ENCODE data around the gene KIF3A. TPM values are rescaled to one million over a fixed set of nuclear protein-coding genes. Genes with fewer than 3 reads are reported as not detected.

KIF3A gene
- total RNA-seq: 17.6 TPM
- 3.4 TPM for polyA plus RNA-seq

DNA sequence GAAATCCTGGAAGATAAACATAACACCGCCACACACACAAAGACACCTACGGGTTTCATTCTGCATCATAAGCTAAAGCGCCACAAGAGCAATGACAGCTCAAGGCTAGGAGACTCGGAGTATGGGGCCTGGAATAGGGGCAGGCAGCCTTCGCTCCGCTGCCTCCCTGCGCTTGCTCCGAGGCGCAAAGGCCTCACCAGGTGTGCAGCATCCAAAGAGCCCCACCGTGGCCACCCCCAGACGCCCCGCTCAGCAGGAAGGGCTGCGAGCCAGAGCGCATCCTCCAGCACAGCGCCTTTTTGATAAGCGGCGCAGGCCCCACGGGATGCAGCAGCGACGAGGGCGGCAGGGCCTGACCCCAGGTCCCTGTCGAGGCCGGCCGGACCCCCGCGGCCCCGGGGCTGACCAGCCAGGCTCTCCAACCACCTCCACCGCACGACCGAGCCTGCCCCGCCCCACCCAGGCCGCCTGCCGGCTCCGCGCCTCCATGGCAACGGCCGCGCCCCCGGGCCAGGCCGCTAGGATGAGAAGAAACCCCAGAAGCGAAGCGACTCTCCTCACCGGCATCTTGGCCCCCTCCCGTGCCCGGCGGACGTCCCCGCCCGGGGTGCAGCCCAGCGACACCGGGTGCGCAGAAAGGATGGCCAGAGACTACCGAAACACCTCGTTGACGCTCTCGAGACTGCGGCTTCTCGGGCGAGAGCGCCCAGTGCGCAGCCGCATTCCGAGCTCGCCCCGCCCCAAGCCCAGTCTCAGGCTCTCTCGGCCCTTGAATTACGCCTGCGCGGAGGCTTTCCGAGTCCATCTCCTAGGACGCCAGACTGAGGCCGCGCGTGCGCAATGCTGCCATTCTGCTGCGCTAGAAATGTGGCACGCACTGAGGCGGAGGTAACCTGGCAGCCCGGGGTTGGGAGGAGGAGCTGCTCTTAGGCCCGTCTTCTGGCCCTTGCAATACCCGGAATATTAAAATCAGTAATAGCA, at the start of gene KIF3A:
TSS of gene KIF3A (minus strand) at position 694 of the 981 bp plus-strand sequence. CDS start at position 567, 127 bp downstream.
- DNase-seq (ENCODE audit: extremely low spot score): peak; percentile 83
- Histone ChIP-seq H3K4me3 (ENCODE audit: low read depth, low read length) (peak within 1 kb of the TSS; percentile 78), H3K36me3 (ENCODE audit: insufficient read depth) (no peaks in the 10 kb centered on the region), H3K27ac (ENCODE audit: low read depth) (no peak within 1 kb of the TSS), H3K4me1 (ENCODE audit: insufficient read depth) (no peaks in the 10 kb centered on the region)
- 1% methylated on average over 81 of the region's 81 CpGs for WGBS

- Histone ChIP-seq H3K4me3 (ENCODE audit: low read depth, low read length) (no peak overlapping the region), H3K27ac (ENCODE audit: low read depth) (no peak overlapping the region), H3K36me3 (ENCODE audit: insufficient read depth) (no peaks in the 10 kb centered on the region), H3K4me1 (ENCODE audit: insufficient read depth) (no peaks in the 10 kb centered on the region)
- 97% methylated on average over 1 of the region's 1 CpG for WGBS
- DNase-seq (ENCODE audit: extremely low spot score): no peak
Observed at GRCh38 chr5:132787076-132787475, 49.7 kb upstream of the KIF3A start.

- DNase-seq (ENCODE audit: extremely low spot score): no peak
- Histone ChIP-seq H3K27ac (ENCODE audit: low read depth) (no peak overlapping the region), H3K36me3 (ENCODE audit: insufficient read depth) (no peaks in the 10 kb centered on the region), H3K4me1 (ENCODE audit: insufficient read depth) (no peaks in the 10 kb centered on the region), H3K4me3 (ENCODE audit: low read depth, low read length) (no peak overlapping the region)
- WGBS: 91% methylated on average over 4 of the region's 4 CpGs
Observed at GRCh38 chr5:132785864-132786263, 48.5 kb upstream of the KIF3A start.

DNA sequence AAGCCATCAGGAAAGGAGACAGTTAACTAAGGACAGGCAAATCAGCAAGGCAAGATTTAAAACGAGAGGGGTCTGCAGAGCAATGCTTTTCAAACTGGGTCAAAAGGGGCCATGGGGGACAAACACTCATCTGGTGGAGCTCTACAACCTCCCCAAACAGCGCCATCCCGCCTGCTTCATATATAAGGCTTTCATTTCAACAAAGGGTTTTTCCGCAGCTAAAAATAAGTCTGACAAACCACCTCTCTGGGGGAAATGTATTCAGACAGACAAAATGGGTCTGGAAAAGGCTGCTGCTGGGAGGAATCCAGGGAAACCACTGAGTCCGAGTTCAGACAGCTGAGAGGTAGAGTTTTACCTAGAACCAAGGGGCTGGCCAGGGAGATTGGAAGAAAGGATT, 48.0 kb upstream of the KIF3A start:
- no peak for DNase-seq (ENCODE audit: extremely low spot score)
- H3K27ac ChIP-seq (ENCODE audit: low read depth): no peak overlapping the region
- no peak overlapping the region for H3K4me3 ChIP-seq (ENCODE audit: low read depth, low read length)
- no peaks in the 10 kb centered on the region for H3K4me1 ChIP-seq (ENCODE audit: insufficient read depth)
- 59% methylated on average over 5 of the region's 5 CpGs for WGBS
- H3K36me3 ChIP-seq (ENCODE audit: insufficient read depth): no peaks in the 10 kb centered on the region

GRCh38 chr5:132782101-132782500, 44.8 kb upstream of the KIF3A start:
- Histone ChIP-seq H3K36me3 (ENCODE audit: insufficient read depth) (no peaks in the 10 kb centered on the region), H3K4me1 (ENCODE audit: insufficient read depth) (no peaks in the 10 kb centered on the region), H3K4me3 (ENCODE audit: low read depth, low read length) (no peak overlapping the region), H3K27ac (ENCODE audit: low read depth) (no peak overlapping the region)
- 54% methylated on average over 4 of the region's 4 CpGs for WGBS
- no peak for DNase-seq (ENCODE audit: extremely low spot score)

- no peak overlapping the region for H3K4me3 ChIP-seq (ENCODE audit: low read depth, low read length)
- H3K27ac ChIP-seq (ENCODE audit: low read depth): no peak overlapping the region
- H3K36me3 ChIP-seq (ENCODE audit: insufficient read depth): no peaks in the 10 kb centered on the region
- DNase-seq (ENCODE audit: extremely low spot score): no peak
- H3K4me1 ChIP-seq (ENCODE audit: insufficient read depth): no peaks in the 10 kb centered on the region
- 89% methylated on average over 4 of the region's 4 CpGs for WGBS
Observed at GRCh38 chr5:132781029-132781428, 43.7 kb upstream of the KIF3A start.

DNA sequence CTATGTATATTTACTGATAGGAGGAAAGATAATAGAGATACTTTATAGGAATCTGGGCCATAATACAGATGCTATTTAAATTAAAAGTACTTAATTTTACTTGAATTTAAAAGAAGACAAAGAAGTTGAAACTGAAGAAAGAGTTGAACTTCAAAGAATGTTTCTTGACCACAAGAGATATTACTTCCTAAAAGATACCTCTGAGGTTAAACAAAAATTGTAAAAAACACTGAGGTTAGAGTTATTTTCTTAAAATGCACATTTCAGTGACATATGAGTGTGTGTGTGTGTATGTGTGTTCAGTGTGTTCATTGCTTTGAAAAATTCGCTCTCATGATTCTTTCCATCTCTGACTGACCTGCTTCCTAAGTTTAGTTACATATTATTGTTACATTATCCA, 43.2 kb upstream of the KIF3A start:
- H3K4me3 ChIP-seq (ENCODE audit: low read depth, low read length): no peak overlapping the region
- no peak overlapping the region for H3K27ac ChIP-seq (ENCODE audit: low read depth)
- no peaks in the 10 kb centered on the region for H3K36me3 ChIP-seq (ENCODE audit: insufficient read depth)
- 90% methylated on average over 1 of the region's 1 CpG for WGBS
- no peak for DNase-seq (ENCODE audit: extremely low spot score)
- no peaks in the 10 kb centered on the region for H3K4me1 ChIP-seq (ENCODE audit: insufficient read depth)

GRCh38 chr5:132779961-132780360, 42.6 kb upstream of the KIF3A start:
- H3K4me3 ChIP-seq (ENCODE audit: low read depth, low read length): no peak overlapping the region
- no peak overlapping the region for H3K27ac ChIP-seq (ENCODE audit: low read depth)
- no peaks in the 10 kb centered on the region for H3K36me3 ChIP-seq (ENCODE audit: insufficient read depth)
- DNase-seq (ENCODE audit: extremely low spot score): no peak
- WGBS: 87% methylated on average over 3 of the region's 3 CpGs
- no peaks in the 10 kb centered on the region for H3K4me1 ChIP-seq (ENCODE audit: insufficient read depth)

- H3K36me3 ChIP-seq (ENCODE audit: insufficient read depth): no peaks in the 10 kb centered on the region
- H3K27ac ChIP-seq (ENCODE audit: low read depth): no peak overlapping the region
- no peaks in the 10 kb centered on the region for H3K4me1 ChIP-seq (ENCODE audit: insufficient read depth)
- H3K4me3 ChIP-seq (ENCODE audit: low read depth, low read length): no peak overlapping the region
- 69% methylated on average over 5 of the region's 5 CpGs for WGBS
- DNase-seq (ENCODE audit: extremely low spot score): no peak
Observed at GRCh38 chr5:132778856-132779255, 41.5 kb upstream of the KIF3A start.

DNA sequence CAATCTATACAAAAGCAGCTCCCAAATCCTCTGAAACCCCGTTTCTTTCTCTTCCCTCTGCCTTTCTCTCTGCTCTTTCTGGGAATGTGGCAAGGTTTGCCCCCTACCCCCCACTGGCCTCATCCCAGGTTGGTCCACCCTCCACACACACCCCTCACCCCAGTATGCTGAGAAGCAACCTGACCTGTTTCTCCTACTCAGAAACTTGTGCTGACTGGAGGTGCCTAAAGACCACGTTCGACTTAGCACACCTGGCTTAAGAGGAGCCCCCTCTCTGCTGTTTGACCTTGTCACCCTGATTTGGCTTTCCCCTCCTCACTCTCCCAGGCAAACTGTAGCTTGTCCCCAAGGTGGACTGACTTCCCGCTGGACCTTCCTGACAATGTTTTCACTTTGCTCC, 40.8 kb upstream of the KIF3A start:
- no peaks in the 10 kb centered on the region for H3K36me3 ChIP-seq (ENCODE audit: insufficient read depth)
- H3K4me1 ChIP-seq (ENCODE audit: insufficient read depth): no peaks in the 10 kb centered on the region
- H3K27ac ChIP-seq (ENCODE audit: low read depth): no peak overlapping the region
- H3K4me3 ChIP-seq (ENCODE audit: low read depth, low read length): no peak overlapping the region
- WGBS: 51% methylated on average over 4 of the region's 4 CpGs
- DNase-seq (ENCODE audit: extremely low spot score): no peak

- no peak for DNase-seq (ENCODE audit: extremely low spot score)
- WGBS: under 1% methylated on average over 82 of the region's 82 CpGs
- Histone ChIP-seq H3K4me1 (ENCODE audit: insufficient read depth) (no peaks in the 10 kb centered on the region), H3K36me3 (ENCODE audit: insufficient read depth) (no peaks in the 10 kb centered on the region), H3K27ac (ENCODE audit: low read depth) (peak within 1 kb of the TSS; percentile 93), H3K4me3 (ENCODE audit: low read depth, low read length) (peak within 1 kb of the TSS; percentile 97)
Observed at GRCh38 chr5:132777209-132778069, 40.1 kb upstream of the KIF3A start, which contains the start of gene SEPTIN8. SEPTIN8 (minus strand) TSS chr5:132777239; CDS start chr5:132777137, 102 bp downstream.

- DNase-seq (ENCODE audit: extremely low spot score): no peak
- no peaks in the 10 kb centered on the region for H3K4me1 ChIP-seq (ENCODE audit: insufficient read depth)
- H3K36me3 ChIP-seq (ENCODE audit: insufficient read depth): no peaks in the 10 kb centered on the region
- WGBS: under 1% methylated on average over 40 of the region's 40 CpGs
- H3K27ac ChIP-seq (ENCODE audit: low read depth): peak overlapping the region; percentile 67
- peak overlapping the region; percentile 97 for H3K4me3 ChIP-seq (ENCODE audit: low read depth, low read length)
Observed at GRCh38 chr5:132776938-132777208, 39.5 kb upstream of the KIF3A start.

DNA sequence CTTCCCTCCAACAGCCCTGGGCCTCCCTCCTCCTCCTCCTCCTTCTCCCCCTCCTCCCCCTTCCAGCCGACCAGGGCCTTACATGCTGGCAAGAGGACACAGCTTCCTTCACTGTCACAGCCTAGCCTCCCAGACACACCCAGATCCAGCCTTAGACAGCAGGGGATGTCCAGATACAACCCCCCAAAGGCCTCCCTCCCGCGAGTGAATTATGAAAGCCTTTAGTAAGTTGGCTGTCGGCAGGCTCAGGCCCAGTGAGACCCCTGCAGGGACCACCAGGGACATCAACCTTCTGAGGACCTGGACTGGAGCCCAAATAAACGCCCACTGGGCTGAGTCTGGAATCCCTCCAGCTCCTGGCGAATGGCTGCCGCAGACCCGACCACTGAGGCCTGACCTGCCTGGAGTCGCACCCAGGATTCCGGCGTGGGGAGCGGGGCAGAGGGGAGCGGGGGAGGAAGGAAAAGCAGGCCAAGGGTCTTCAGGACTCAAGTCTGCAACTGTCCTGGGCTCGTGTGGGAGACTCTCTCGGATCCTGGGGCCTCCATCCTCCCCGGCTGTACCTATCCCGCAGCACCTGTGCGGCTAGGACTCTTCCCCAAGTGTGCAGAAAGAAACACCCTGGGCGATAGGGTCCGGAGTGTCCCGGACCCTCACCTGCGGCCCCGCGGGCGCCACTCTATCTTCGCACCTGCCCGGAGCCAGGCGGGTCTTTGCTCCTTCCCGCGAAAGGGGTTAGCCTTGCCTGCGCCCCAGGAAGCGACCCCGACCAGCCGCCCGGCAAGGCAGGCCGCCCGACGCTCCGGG, 39.0 kb upstream of the KIF3A start:
- DNase-seq (ENCODE audit: extremely low spot score): no peak

More for the DNA sequence above, 39.0 kb upstream of the KIF3A start:
- Histone ChIP-seq H3K27ac (ENCODE audit: low read depth) (peak overlapping the region; percentile 67), H3K4me3 (ENCODE audit: low read depth, low read length) (peak overlapping the region; percentile 97), H3K36me3 (ENCODE audit: insufficient read depth) (no peaks in the 10 kb centered on the region), H3K4me1 (ENCODE audit: insufficient read depth) (no peaks in the 10 kb centered on the region)
- 4% methylated on average over 39 of the region's 39 CpGs for WGBS
